ENCODE measurements around the gene ABCC4.

ABCC4 gene

DNA sequence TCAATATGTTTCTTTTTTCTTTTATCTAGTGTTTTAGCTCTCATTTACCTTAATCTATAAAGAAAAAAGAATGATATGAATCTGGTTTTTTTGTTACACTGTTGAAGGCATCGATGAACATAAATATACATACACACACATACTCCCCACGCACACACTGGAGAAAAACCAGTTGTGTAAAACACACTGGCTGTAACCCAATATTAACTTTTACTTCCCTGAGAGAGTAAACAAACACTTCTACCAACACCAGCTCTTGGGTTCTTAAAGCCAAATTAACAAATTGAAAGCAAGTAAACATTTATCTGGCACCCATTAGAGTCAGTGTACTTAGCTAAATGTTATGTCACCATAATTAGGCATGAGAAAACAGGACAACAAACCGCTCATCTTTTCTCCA lies 145.7 kb downstream of the ABCC4 start:
- no peak overlapping the region for H3K4me3 ChIP-seq (ENCODE audit: low read length)
- no peak for DNase-seq (ENCODE audit: low read depth)
- TF ChIP-seq, protein P1, sequence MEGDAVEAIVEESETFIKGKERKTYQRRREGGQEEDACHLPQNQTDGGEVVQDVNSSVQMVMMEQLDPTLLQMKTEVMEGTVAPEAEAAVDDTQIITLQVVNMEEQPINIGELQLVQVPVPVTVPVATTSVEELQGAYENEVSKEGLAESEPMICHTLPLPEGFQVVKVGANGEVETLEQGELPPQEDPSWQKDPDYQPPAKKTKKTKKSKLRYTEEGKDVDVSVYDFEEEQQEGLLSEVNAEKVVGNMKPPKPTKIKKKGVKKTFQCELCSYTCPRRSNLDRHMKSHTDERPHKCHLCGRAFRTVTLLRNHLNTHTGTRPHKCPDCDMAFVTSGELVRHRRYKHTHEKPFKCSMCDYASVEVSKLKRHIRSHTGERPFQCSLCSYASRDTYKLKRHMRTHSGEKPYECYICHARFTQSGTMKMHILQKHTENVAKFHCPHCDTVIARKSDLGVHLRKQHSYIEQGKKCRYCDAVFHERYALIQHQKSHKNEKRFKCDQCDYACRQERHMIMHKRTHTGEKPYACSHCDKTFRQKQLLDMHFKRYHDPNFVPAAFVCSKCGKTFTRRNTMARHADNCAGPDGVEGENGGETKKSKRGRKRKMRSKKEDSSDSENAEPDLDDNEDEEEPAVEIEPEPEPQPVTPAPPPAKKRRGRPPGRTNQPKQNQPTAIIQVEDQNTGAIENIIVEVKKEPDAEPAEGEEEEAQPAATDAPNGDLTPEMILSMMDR (conservative IDR thresholded peaks at IDR 0.05; ENCODE audit: low read depth, low read length): no peak

DNA sequence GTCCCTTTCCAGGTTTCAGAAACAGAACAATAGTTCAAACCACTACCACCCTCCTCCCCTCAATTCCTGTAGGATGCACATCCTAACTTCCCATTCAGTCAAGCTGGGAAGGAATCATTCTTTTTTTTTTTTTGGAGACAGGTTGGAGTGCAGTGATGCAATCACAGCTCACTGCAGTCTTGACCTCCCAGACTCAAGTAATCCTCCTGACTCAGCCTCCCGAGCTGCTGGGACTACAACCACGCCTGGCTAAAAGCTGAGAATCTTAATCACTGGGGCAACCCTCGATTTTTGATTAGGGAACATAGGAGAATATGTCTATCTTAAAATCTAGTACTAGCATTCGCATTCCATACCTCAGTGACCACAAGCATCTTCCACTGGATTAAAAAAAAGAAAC lies 146.2 kb downstream of the ABCC4 start:
- TF ChIP-seq, protein P1 (conservative IDR thresholded peaks at IDR 0.05; ENCODE audit: low read depth, low read length): no peak
- DNase-seq (ENCODE audit: low read depth): no peak
- H3K4me3 ChIP-seq (ENCODE audit: low read length): no peak overlapping the region

DNA sequence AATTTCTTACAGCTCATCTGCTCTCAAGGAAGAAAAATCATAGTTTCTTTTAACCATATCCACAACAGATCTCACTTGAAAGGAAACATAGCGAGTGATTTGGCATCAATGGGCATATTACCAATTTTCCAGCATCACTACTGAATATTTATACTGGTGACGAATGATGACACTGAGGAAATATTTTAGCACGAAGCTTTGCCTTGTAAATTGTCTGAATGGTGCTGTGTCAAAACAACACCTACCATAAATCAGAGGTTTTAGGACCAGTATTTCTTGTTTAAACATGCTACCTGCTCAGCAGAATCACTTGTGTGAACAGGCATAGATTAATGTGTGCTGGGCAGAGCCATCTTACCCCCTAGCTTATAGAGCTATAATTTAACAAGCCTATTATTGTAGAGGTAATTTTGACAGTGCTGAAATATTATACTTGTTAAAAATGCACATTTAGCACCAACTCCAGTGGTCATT lies 146.8 kb downstream of the ABCC4 start:
- DNase-seq (ENCODE audit: low read depth): no peak
- TF ChIP-seq, protein P1 (conservative IDR thresholded peaks at IDR 0.05; ENCODE audit: low read depth, low read length): no peak
- H3K4me3 ChIP-seq (ENCODE audit: low read length): no peak overlapping the region

DNA sequence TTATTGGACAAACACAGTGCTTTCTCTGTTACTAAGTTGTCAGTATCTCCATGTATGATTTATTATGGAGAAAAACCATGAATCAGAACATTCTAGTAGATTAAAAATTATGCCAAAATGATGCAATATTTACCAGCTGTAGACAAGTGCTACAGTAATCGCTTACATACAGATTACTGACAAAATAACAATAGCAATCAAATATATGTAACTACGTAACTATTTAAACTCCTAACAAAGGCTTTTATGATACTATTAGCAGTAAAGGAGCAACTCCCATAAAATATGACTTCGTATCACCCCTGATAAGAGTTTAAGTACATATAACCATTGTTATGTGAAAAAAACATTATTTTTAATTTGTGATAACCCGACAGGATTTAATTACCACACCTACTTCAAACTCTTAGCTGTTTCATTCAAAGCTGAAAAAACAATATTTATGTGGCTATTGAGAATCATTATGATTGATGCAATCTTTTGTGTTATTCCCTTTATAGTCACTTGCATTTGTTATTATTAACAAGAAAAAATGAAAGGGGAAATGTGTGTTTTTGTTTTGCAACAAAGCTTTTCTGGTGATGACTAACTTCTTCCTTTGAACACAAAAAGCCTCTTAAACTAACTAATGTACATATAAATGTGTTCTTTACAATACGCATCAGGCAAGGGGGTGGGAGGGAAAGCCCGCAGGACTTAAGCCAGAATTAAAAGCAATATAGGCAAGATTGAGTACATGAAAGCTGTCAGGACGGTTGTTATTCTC lies 147.4 kb downstream of the ABCC4 start:
- TF ChIP-seq, protein P1 (conservative IDR thresholded peaks at IDR 0.05; ENCODE audit: low read depth, low read length): no peak
- DNase-seq (ENCODE audit: low read depth): no peak
- H3K4me3 ChIP-seq (ENCODE audit: low read length): no peak overlapping the region

DNA sequence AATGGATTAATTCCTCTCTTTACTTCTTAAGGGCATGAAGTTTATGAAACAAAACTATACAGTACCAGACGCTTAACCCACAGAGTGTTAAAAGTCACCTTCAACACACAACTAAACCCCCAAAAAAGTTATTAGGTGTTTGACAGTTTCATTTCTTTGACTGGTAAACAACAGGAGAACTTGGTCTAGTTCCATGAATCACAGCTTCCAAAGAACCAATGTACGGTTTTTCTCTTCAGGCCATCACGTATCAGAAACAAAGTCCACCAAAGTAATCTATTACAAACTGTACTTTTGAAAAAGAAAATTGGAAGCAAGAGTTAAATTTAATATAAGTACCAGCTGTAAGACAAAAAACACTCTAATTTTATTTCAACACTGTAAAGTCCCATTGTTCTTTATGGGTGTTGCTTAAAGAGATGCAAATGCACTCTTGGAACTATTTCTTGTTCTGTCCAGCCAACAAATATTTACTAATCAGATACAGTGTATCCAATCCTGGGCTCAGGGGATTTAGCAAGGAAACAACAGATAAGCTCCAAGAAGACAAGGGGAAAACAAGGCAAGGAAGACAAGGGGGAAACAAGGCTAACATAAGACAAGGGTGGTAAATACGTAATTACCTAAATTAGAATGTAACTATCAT lies 149.2 kb downstream of the ABCC4 start:
- no peak for DNase-seq (ENCODE audit: low read depth)
- H3K4me3 ChIP-seq (ENCODE audit: low read length): no peak overlapping the region
- TF ChIP-seq, protein P1 (conservative IDR thresholded peaks at IDR 0.05; ENCODE audit: low read depth, low read length): no peak

DNA sequence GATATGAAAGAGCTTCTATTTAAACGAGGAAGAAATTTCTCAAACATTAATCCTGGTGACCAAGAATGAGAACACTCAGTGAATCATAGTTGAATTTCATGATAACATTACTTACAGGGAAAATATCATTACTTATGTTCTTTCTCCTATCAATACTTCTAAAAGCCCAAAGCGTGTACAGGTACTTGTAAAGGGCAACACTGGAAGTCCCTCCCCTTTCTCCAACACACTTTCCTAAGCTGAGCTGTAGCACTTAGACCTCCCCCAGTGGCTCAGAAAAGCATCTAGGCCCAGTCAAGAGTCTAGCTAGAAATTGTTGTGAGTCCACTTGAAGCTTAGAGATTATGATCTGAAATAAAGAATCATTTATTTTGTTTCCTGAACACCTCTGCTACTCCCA lies 150.7 kb downstream of the ABCC4 start:
- no peak for DNase-seq (ENCODE audit: low read depth)
- H3K4me3 ChIP-seq (ENCODE audit: low read length): no peak overlapping the region
- TF ChIP-seq, protein P1 (conservative IDR thresholded peaks at IDR 0.05; ENCODE audit: low read depth, low read length): no peak

DNA sequence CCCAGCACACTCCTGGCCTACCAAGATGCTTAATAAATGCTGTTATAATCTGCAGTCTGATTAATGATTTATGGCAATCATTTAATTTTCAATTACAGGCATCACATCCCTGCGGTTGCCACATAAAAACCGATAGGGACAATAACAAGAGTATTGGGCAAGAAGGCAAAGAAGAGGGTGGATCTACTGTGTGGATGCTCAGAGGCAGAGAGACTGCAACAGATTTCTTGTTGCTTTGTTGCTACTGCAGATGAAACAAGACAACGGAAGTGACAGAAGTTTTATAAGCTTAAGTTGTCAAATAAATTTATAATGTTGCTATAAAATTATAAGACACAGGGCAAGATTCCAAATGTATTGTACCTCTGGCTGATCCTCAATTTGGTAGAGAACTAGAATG lies 154.8 kb downstream of the ABCC4 start:
- H3K4me3 ChIP-seq (ENCODE audit: low read length): no peak overlapping the region
- DNase-seq (ENCODE audit: low read depth): no peak
- TF ChIP-seq, protein P1 (conservative IDR thresholded peaks at IDR 0.05; ENCODE audit: low read depth, low read length): no peak

Measured in retinal pigment epithelial cell (primary cell).